GM12891 (cell line): Measurements from ENCODE around the gene FGGY.

Experiments
- DNase-seq: peaks from one replicate; pipeline ENCODE4 v3.0.0; 2011; ENCODE audit warnings: low spot score; ENCODE audit not compliant: insufficient read length
- FAIRE-seq: peaks from 2 replicates; lab custom pipeline; 2011; peaks lifted over from hg19 to GRCh38; lab: Jason Lieb, UNC
- PAX5 ChIP-seq: IDR thresholded peaks from 2 replicates; pipeline ENCODE4 v1.6.1; 2011; ENCODE audit warnings: low read length, moderate library complexity, mild to moderate bottlenecking; ENCODE audit not compliant: insufficient read depth, severe bottlenecking
- POLR2A ChIP-seq: IDR thresholded peaks from 2 replicates; pipeline ENCODE4 v1.6.1; 2011; ENCODE audit warnings: low read depth, low read length, control low read depth
- POLR2AphosphoS5 ChIP-seq: IDR thresholded peaks from 2 replicates; pipeline ENCODE4 v1.6.1; 2011; ENCODE audit warnings: low read depth, low read length, control low read depth
- POU2F2 ChIP-seq: IDR thresholded peaks from 2 replicates; pipeline ENCODE4 v1.6.1; 2011; ENCODE audit warnings: low read depth, mild to moderate bottlenecking, control low read depth, low read length, moderate library complexity
- SPI1 ChIP-seq: IDR thresholded peaks from 2 replicates; pipeline ENCODE4 v1.6.1; 2011; ENCODE audit warnings: low read depth, low read length, control low read depth
- TAF1 ChIP-seq: IDR thresholded peaks from 2 replicates; pipeline ENCODE4 v1.6.1; 2011; ENCODE audit warnings: low read depth, low read length, control low read depth

FGGY gene

GRCh38 chr1:59410457-59410856, 113.6 kb downstream of the FGGY start:
- no peak for DNase-seq
- TF ChIP-seq SPI1: peak; percentile 64
- TF ChIP-seq PAX5: no peak
- no peak for FAIRE-seq

- DNase-seq (no peak), FAIRE-seq (no peak)
- no peak for TF ChIP-seq POLR2AphosphoS5
- no peak for TF ChIP-seq SPI1
- no peak for TF ChIP-seq POLR2A
- no peak for TF ChIP-seq PAX5
- TF ChIP-seq TAF1: no peak
- TF ChIP-seq POU2F2: no peak
Measured at GRCh38 chr1:59411147-59411546, 114.3 kb downstream of the FGGY start.

DNA sequence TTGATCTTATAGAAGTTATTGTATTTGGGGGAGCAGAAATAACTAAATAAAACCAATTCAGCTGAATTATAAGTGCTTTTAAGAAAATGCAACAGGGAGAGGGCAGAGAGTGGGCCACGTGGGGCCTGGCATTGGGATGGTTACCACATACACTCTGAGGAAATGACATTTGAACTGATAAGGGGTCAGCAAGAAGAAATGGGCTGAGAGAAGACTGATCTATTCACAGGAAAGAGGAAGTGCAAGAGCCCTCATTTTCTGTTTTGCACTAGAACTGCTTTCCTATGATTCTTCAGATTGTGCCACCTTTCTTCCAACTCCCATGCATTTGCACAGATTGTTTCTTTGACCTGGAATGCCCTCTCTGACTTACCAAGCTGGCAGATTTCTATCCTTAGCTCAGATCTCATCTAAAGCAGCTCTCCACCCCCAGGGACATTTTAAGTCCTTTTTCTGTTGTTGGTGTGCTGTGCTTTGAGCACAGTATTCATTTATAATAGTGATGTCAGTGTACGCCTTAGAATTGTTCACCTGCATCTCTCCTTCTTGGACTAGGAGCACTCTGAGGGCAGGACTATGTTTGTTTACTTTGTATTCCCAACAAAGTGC, 115.9 kb downstream of the FGGY start:
- no peak for DNase-seq
- peak; percentile 63 for FAIRE-seq
- TF ChIP-seq SPI1 (peak; percentile 99), POLR2AphosphoS5 (no peak), PAX5 (no peak), TAF1 (no peak), POLR2A (no peak)

GRCh38 chr1:59413327-59413720, 116.4 kb downstream of the FGGY start:
- DNase-seq: no peak
- TF ChIP-seq POLR2A: no peak
- TF ChIP-seq PAX5: no peak
- TF ChIP-seq TAF1: no peak
- no peak for FAIRE-seq

- no peak for TF ChIP-seq TAF1
- no peak for TF ChIP-seq POU2F2
- TF ChIP-seq POLR2AphosphoS5: no peak
- TF ChIP-seq PAX5: no peak
- TF ChIP-seq SPI1: no peak
- TF ChIP-seq POLR2A: no peak
- FAIRE-seq: no peak
- no peak for DNase-seq
Measured at GRCh38 chr1:59414406-59415133, 117.7 kb downstream of the FGGY start.

DNA sequence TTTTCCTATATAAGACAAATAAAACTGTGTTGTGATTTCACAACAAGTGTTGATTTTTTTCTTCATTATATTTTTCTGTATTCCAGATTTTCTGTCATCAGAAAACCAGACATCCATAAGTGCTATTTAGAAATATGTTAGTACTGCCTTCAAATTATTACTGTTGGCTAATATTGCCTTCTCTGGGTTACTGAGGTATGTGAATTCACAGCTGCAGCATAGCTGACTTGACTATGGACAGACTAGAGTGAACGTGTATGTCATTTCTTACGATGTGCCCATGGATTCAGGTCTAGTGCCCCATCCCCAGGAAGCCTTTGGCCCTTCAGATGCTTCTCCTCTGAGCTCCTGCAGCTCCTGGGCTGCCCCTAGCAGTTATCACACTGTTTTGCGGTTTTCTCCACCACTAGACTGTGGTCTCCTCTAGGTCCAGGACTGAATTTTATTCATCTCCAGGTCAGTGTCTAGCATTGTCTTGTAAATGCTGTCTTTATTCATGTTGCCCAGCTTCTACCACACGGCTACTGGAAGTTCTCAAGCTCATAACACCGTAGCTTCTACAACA, 118.5 kb downstream of the FGGY start:
- TF ChIP-seq POU2F2: no peak
- TF ChIP-seq TAF1: no peak
- TF ChIP-seq SPI1: no peak
- no peak for TF ChIP-seq PAX5
- no peak for TF ChIP-seq POLR2A
- no peak for TF ChIP-seq POLR2AphosphoS5
- no peak for FAIRE-seq
- no peak for DNase-seq

GRCh38 chr1:59415881-59416280, 119.0 kb downstream of the FGGY start:
- FAIRE-seq (no peak), DNase-seq (no peak)
- TF ChIP-seq POLR2AphosphoS5 (no peak), POLR2A (no peak), POU2F2 (no peak), TAF1 (no peak), PAX5 (no peak), SPI1 (no peak)

DNA sequence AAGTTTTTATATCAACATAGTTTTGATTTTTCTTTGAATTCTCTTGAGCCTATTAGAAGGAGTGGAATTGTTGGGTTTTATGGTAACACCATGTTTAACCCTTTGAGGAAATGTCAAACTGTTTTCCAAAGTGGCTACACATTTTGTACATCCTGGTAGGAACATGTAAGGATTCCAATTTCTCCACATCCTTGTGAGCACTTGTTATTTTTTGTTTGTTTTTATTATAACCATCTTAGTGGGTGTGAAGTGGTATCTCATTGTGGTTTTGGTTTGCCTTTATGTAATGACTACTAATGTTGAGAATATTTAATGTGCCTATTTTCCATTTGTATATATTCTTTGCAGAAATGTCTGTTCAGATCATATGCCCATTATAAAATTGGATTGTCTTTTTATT, 120.5 kb downstream of the FGGY start:
- FAIRE-seq (no peak), DNase-seq (no peak)
- TF ChIP-seq POLR2A (no peak), TAF1 (no peak), SPI1 (no peak), POLR2AphosphoS5 (no peak), POU2F2 (no peak), PAX5 (no peak)

GRCh38 chr1:59418363-59419144, 121.7 kb downstream of the FGGY start:
- DNase-seq (no peak), FAIRE-seq (no peak)
- no peak for TF ChIP-seq PAX5
- TF ChIP-seq POLR2A: no peak
- no peak for TF ChIP-seq SPI1
- TF ChIP-seq TAF1: no peak
- no peak for TF ChIP-seq POLR2AphosphoS5
